Neural cell (in vitro differentiated cells): ENCODE data around the gene EEF2K. TPM values are rescaled to one million over a fixed set of nuclear protein-coding genes. Genes with fewer than 3 reads are reported as not detected.

Experiments
- H2AFZ ChIP-seq: fragments of 200-600, 300-800 bp; sonication (generic), shearing (Covaris generic); 2 replicates; pipeline ENCODE4 v1.6.0; 2014; ENCODE audit warnings: low read depth, mild to moderate bottlenecking, antibody characterized with exemption, low read length, moderate library complexity
- H3F3A ChIP-seq: fragments of 200-600 bp; shearing (Covaris generic); 2 replicates; pipeline ENCODE4 v1.6.1; 2016; ENCODE audit warnings: mild to moderate bottlenecking, moderate library complexity, mixed read lengths, antibody characterized with exemption, low read length; ENCODE audit not compliant: insufficient read depth, poor library complexity, severe bottlenecking
- H3K27ac ChIP-seq: fragments of 200-600, 300-800 bp; sonication (generic), shearing (Covaris generic); 2 replicates; pipeline ENCODE4 v1.5.1; 2014; ENCODE audit warnings: mild to moderate bottlenecking, low read length, moderate library complexity
- H3K27me3 ChIP-seq: fragments of 300-800, 200-600 bp; sonication (generic), shearing (Covaris generic); 2 replicates; pipeline ENCODE4 v1.6.0; 2014; ENCODE audit warnings: mild to moderate bottlenecking, low read depth, low read length, moderate library complexity; ENCODE audit not compliant: insufficient read depth
- H3K36me3 ChIP-seq: fragments of 300-800, 200-600 bp; sonication (generic), shearing (Covaris generic); 2 replicates; pipeline ENCODE4 v1.5.1; 2014; ENCODE audit warnings: mild to moderate bottlenecking, antibody characterized with exemption, low read length, moderate library complexity; ENCODE audit not compliant: insufficient read depth
- H3K4me2 ChIP-seq: fragments of 300-800, 200-600 bp; sonication (generic), shearing (Covaris generic); 2 replicates; pipeline ENCODE4 v1.6.0; 2014; ENCODE audit warnings: mild to moderate bottlenecking, low read length
- H3K4me3 ChIP-seq: fragments of 300-800, 200-600 bp; sonication (generic), shearing (Covaris generic); 2 replicates; pipeline ENCODE4 v1.5.1; 2014; ENCODE audit warnings: mild to moderate bottlenecking, low read length, moderate library complexity
- H3K79me2 ChIP-seq: fragments of 200-600 bp; shearing (Covaris generic); replicated peaks from 2 replicates; pipeline ENCODE4 v1.6.0; 2014; ENCODE audit warnings: mild to moderate bottlenecking, low read length, moderate library complexity; ENCODE audit not compliant: insufficient read depth
- H3K9ac ChIP-seq: fragments of 300-800, 200-600 bp; sonication (generic), shearing (Covaris generic); 2 replicates; pipeline ENCODE4 v1.6.1; 2016; ENCODE audit warnings: mild to moderate bottlenecking, low read length, mixed read lengths
- H3K9me2 ChIP-seq: fragments of 200-600 bp; shearing (Covaris generic); 2 replicates; pipeline ENCODE4 v1.6.1; 2016; ENCODE audit warnings: mild to moderate bottlenecking, low read length, mixed read lengths; ENCODE audit not compliant: insufficient read depth
- H3K9me3 ChIP-seq: fragments of 200-600, 300-800 bp; sonication (generic), shearing (Covaris generic); 2 replicates; pipeline ENCODE4 v1.6.1; 2016; ENCODE audit warnings: mild to moderate bottlenecking, mixed run types, low read length, moderate library complexity, mixed read lengths
- H4K20me1 ChIP-seq: fragments of 200-600 bp; shearing (Covaris generic); 2 replicates; pipeline ENCODE4 v1.6.1; 2016; ENCODE audit warnings: mild to moderate bottlenecking, mixed run types; ENCODE audit not compliant: insufficient read depth
- EP300 ChIP-seq: fragments of 450-650 bp; conservative IDR thresholded peaks from 2 replicates; pipeline ENCODE4 v1.6.1; 2014; ENCODE audit warnings: antibody characterized with exemption, mild to moderate bottlenecking, moderate library complexity; ENCODE audit not compliant: poor library complexity, severe bottlenecking
- EZH2 ChIP-seq: fragments of 200-600, 300-800 bp; shearing (Covaris generic), sonication (generic); IDR thresholded peaks from 2 replicates; pipeline ENCODE4 v1.6.1; 2014; ENCODE audit warnings: antibody characterized with exemption, low read length, borderline replicate concordance, mild to moderate bottlenecking; ENCODE audit not compliant: insufficient read depth, poor library complexity, severe bottlenecking
- MXI1 ChIP-seq: fragments of 450-650 bp; conservative IDR thresholded peaks from 2 replicates; pipeline ENCODE4 v1.6.1; 2014; ENCODE audit warnings: antibody characterized with exemption, mild to moderate bottlenecking; ENCODE audit not compliant: poor library complexity, severe bottlenecking
- POLR2AphosphoS5 ChIP-seq: IDR thresholded peaks from 2 replicates; pipeline ENCODE4 v1.6.1; 2012
- RAD21 ChIP-seq: fragments of 450-650 bp; conservative IDR thresholded peaks from 2 replicates; pipeline ENCODE4 v1.6.1; 2014; ENCODE audit warnings: antibody characterized with exemption, mild to moderate bottlenecking, moderate library complexity
- SMC3 ChIP-seq: fragments of 450-650 bp; conservative IDR thresholded peaks from 2 replicates; pipeline ENCODE4 v1.6.1; 2014; ENCODE audit warnings: antibody characterized with exemption, mild to moderate bottlenecking, moderate library complexity; ENCODE audit not compliant: poor library complexity
- TAF1 ChIP-seq: IDR thresholded peaks from 2 replicates; pipeline ENCODE4 v1.6.1; 2012; ENCODE audit warnings: low read depth
- polyA plus RNA-seq: library from polyadenylated mRNA; depleted of rRNA; stranded (reverse); fragments of >200 nt; gene quantifications from 2 replicates; pipeline ENCODE4 v1.2.3, GENCODE V29; 2014
- TF ChIP-seq, protein P1 (sequence below): fragments of 450-650 bp; IDR thresholded peaks from 2 replicates; pipeline ENCODE4 v1.5.1; 2014; ENCODE audit warnings: antibody characterized with exemption, mild to moderate bottlenecking, moderate library complexity; ENCODE audit not compliant: poor library complexity, severe bottlenecking
- TF ChIP-seq, protein P2 (sequence below): IDR thresholded peaks from 2 replicates; pipeline ENCODE4 v1.6.1; 2012; ENCODE audit warnings: borderline replicate concordance

Gene EEF2K
- polyA plus RNA-seq, 1 donor from 2014 or later: 7.2 TPM

- Histone ChIP-seq H3K27me3 (no peaks in the 10 kb centered on the region), H2AFZ (no peak overlapping the region), H3K9me3 (no peaks in the 10 kb centered on the region), H3K9me2 (no peaks in the 10 kb centered on the region), H3K9ac (no peak overlapping the region), H3K4me3 (no peak overlapping the region), H3K36me3 (no peaks in the 10 kb centered on the region), H3K79me2 (no peaks in the 10 kb centered on the region), H3K4me2 (no peak overlapping the region), H3F3A (no peaks in the 10 kb centered on the region), H4K20me1 (no peaks in the 10 kb centered on the region), H3K27ac (no peak overlapping the region)
- TF ChIP-seq MXI1 (no peak), POLR2AphosphoS5 (no peak), TAF1 (no peak), SMC3 (no peak), RAD21 (no peak), EZH2 (no peak), EP300 (no peak)
- TF ChIP-seq, protein P1, sequence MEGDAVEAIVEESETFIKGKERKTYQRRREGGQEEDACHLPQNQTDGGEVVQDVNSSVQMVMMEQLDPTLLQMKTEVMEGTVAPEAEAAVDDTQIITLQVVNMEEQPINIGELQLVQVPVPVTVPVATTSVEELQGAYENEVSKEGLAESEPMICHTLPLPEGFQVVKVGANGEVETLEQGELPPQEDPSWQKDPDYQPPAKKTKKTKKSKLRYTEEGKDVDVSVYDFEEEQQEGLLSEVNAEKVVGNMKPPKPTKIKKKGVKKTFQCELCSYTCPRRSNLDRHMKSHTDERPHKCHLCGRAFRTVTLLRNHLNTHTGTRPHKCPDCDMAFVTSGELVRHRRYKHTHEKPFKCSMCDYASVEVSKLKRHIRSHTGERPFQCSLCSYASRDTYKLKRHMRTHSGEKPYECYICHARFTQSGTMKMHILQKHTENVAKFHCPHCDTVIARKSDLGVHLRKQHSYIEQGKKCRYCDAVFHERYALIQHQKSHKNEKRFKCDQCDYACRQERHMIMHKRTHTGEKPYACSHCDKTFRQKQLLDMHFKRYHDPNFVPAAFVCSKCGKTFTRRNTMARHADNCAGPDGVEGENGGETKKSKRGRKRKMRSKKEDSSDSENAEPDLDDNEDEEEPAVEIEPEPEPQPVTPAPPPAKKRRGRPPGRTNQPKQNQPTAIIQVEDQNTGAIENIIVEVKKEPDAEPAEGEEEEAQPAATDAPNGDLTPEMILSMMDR: no peak
- TF ChIP-seq, protein P2, sequence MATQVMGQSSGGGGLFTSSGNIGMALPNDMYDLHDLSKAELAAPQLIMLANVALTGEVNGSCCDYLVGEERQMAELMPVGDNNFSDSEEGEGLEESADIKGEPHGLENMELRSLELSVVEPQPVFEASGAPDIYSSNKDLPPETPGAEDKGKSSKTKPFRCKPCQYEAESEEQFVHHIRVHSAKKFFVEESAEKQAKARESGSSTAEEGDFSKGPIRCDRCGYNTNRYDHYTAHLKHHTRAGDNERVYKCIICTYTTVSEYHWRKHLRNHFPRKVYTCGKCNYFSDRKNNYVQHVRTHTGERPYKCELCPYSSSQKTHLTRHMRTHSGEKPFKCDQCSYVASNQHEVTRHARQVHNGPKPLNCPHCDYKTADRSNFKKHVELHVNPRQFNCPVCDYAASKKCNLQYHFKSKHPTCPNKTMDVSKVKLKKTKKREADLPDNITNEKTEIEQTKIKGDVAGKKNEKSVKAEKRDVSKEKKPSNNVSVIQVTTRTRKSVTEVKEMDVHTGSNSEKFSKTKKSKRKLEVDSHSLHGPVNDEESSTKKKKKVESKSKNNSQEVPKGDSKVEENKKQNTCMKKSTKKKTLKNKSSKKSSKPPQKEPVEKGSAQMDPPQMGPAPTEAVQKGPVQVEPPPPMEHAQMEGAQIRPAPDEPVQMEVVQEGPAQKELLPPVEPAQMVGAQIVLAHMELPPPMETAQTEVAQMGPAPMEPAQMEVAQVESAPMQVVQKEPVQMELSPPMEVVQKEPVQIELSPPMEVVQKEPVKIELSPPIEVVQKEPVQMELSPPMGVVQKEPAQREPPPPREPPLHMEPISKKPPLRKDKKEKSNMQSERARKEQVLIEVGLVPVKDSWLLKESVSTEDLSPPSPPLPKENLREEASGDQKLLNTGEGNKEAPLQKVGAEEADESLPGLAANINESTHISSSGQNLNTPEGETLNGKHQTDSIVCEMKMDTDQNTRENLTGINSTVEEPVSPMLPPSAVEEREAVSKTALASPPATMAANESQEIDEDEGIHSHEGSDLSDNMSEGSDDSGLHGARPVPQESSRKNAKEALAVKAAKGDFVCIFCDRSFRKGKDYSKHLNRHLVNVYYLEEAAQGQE: no peak
Measured at GRCh38 chr16:22291020-22291419, 84.9 kb downstream of the EEF2K start.

DNA sequence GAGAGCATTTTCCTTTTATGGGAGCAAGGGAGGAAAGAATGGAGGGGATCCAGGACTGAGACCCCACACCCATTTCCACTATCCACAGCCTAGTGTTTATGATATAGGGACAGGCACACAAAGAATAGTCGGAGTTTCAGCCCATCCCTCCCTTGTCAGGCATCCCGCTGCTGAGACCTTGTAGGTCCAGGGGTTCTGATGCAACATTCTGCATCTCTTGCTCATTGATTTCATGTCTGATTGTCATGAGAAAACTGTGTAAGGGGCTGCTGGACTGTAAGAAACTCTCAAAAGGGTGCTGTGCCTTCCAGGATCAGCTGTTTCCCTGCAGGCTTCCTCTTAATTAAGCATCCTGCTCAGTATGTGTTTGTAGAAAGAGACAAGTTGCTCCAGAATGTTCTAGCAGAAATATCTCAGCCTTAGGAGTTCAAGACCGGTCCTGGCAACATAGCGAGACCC lies 85.8 kb downstream of the EEF2K start:
- Histone ChIP-seq H3K9me2 (no peaks in the 10 kb centered on the region), H3K4me3 (no peak overlapping the region), H3K27ac (no peak overlapping the region), H3K79me2 (no peaks in the 10 kb centered on the region), H3K4me2 (no peak overlapping the region), H3K27me3 (no peaks in the 10 kb centered on the region), H3K36me3 (no peaks in the 10 kb centered on the region), H3F3A (no peaks in the 10 kb centered on the region), H4K20me1 (no peaks in the 10 kb centered on the region), H3K9me3 (no peaks in the 10 kb centered on the region), H2AFZ (no peak overlapping the region), H3K9ac (no peak overlapping the region)
- TF ChIP-seq TAF1 (no peak), EZH2 (no peak), SMC3 (no peak), EP300 (no peak), POLR2AphosphoS5 (no peak), RAD21 (no peak), MXI1 (no peak)
- TF ChIP-seq, protein P1: no peak
- TF ChIP-seq, protein P2: no peak
